Spleen (tissue), 11 donors: ENCODE data around the gene MIR17HG. TPM values are rescaled to one million over a fixed set of nuclear protein-coding genes. Genes with fewer than 3 reads are reported as not detected.

Experiments used
- DNase-seq: peaks from one replicate; pipeline ENCODE4 v3.0.0-alpha.2; 2020
- H3K27ac ChIP-seq, 8 donors: fragments of 200-600 bp; sonication (generic) in 7 of 8; 1 replicate in 4 of 8; 2 replicates in 4 of 8; pipeline versions ENCODE4 v1.5.0 to v1.8.0; 2016 to 2021; ENCODE audit warnings: inconsistent platforms in 4 of 8, mild to moderate bottlenecking in 4 of 8, moderate library complexity in 1 of 8
- H3K27me3 ChIP-seq, 7 donors: fragments of 200-600 bp; sonication (generic) in 6 of 7; replicated peaks in 1 of 7; 1 replicate in 4 of 7; 2 replicates in 3 of 7; pipeline versions ENCODE4 v1.5.0 to v1.8.0; 2016 to 2021; ENCODE audit warnings: inconsistent platforms in 3 of 7, mild to moderate bottlenecking in 1 of 7
- H3K36me3 ChIP-seq, 6 donors: fragments of 200-600 bp; sonication (generic) in 5 of 6; 1 replicate in 4 of 6; 2 replicates in 2 of 6; pipeline versions ENCODE4 v1.5.0 to v1.8.0; 2016 to 2021; ENCODE audit warnings: inconsistent platforms in 2 of 6
- H3K4me1 ChIP-seq, 6 donors: fragments of 200-600 bp; sonication (generic) in 5 of 6; 1 replicate in 3 of 6; 2 replicates in 3 of 6; pipeline versions ENCODE4 v1.5.0 to v1.8.0; 2016 to 2021; ENCODE audit warnings: inconsistent platforms in 3 of 6
- H3K4me3 ChIP-seq, 8 donors: fragments of 200-600 bp; sonication (generic) in 7 of 8; 1 replicate in 4 of 8; 2 replicates in 4 of 8; pipeline versions ENCODE4 v1.5.0 to v1.8.0; 2016 to 2021; ENCODE audit warnings: inconsistent platforms in 4 of 8, mild to moderate bottlenecking in 4 of 8, moderate library complexity in 2 of 8
- H3K9me3 ChIP-seq, 8 donors: fragments of 200-600 bp; sonication (generic) in 7 of 8; 1 replicate in 4 of 8; 2 replicates in 4 of 8; pipeline versions ENCODE4 v1.5.0 to v1.8.0; 2016 to 2021; ENCODE audit warnings: inconsistent platforms in 4 of 8
- POLR2A ChIP-seq, 3 donors: fragments of 450-650 bp; IDR thresholded peaks; one replicate each; pipeline ENCODE4 v1.5.1; 2017; ENCODE audit warnings: antibody characterized with exemption in 3 of 3, mild to moderate bottlenecking in 1 of 3
- POLR2AphosphoS5 ChIP-seq, 3 donors: sonication (generic); formaldehyde crosslinking; IDR thresholded peaks; one replicate each; pipeline ENCODE4 v1.5.1; 2017; ENCODE audit warnings: antibody characterized with exemption in 3 of 3
- WGBS, 5 donors: extraction: QIAGEN DNeasy Blood & Tissue Kit in 3 of 5; methylation state at CpG; one replicate each; pipeline versions ENCODE4 v1.1.5 to v1.1.7; 2013 to 2018; 5-methylcytosine and 5-hydroxymethylcytosine counted together
- intact Hi-C: fragments of 100-400 bp; cut with DNase I; formaldehyde crosslinking; loops from one replicate; pipeline ENCODE4 v1.15.0; 2023; ENCODE audit warnings: low total_unique reads
- polyA plus RNA-seq, 3 donors: library from polyadenylated mRNA; stranded (reverse); fragments of 200-250 nt; gene quantifications; one replicate each; pipeline ENCODE4 v1.2.1, GENCODE V29; 2013
- total RNA-seq, 7 donors: library from RNA; depleted of rRNA in 3 of 7; stranded (reverse); fragments of >200 nt in 3 of 7; fragmentation: NEBNext Ultra II Directional in 4 of 7; extraction: Animal tissue kit (Norgen Biotek cat#: 25700) in 4 of 7; gene quantifications; one replicate each; pipeline versions ENCODE4 v1.1.0 to v1.2.1, GENCODE V29; 2016 to 2021
- TF ChIP-seq, protein P1 (sequence below), 11 experiments: fragments of 200-600 bp in 7 of 11; fragments of 450-650 bp in 4 of 11; sonication (generic) in 4 of 11; IDR thresholded peaks in 8 of 11; conservative IDR thresholded peaks in 3 of 11; 1 replicate in 7 of 11; 2 replicates in 4 of 11; pipeline versions ENCODE4 v1.4.0 to v1.8.0; 2016 to 2021; ENCODE audit warnings: antibody characterized with exemption in 11 of 11, inconsistent platforms in 4 of 11, mild to moderate bottlenecking in 1 of 11
- donor health status: healthy with polysubstance abuse.
- donor health status: DM: no; HTN: no; CAD: no; lungs with moderate emphysema.
- donor health status: DM: no; HTN: no; CAD: no.
- donor health status: Bipolar disorder and iron deficiency.
- donor health status: healthy.
- donor health status: DM: no; HTN: no; CAD: no.
- donor health status: DM: yes; HTN: yes; CAD: no.

Gene MIR17HG
- total and polyA plus RNA-seq, 10 donors = 3.7 to 15.0 (median 6.6) TPM

DNA sequence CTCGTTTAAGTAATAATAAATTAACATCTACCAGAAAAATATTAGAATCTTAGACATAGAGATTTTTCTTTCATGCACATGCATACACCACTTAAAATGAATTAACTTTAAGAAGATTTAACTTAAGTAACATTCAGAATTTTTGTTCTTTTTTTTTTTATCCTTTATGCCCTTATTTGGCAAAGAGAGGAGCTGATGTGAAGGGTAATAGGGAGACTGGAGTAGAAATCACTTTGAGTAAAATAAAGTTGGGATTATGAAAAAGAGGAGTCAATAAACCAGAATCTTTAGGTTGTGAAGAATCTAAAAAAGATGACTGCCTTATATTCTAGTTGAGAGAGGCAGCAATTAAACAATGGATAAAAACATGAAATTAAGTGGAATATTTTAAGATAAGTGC is 18.8 kb upstream of the MIR17HG start:
- DNase-seq = no peak
- intact Hi-C loops = no loop called here
- no peaks in the 10 kb centered on the region for H3K9me3 ChIP-seq
- H3K4me1 ChIP-seq = no peaks in the 10 kb centered on the region
- H3K4me3 ChIP-seq = no peak overlapping the region
- H3K27me3 ChIP-seq = no peaks in the 10 kb centered on the region
- WGBS, 5 donors = 89 to 96% (median 93%) methylated on average over 1 of the region's 1 CpG
- TF ChIP-seq POLR2AphosphoS5 (IDR thresholded peaks at IDR 0.05) = no peak
- TF ChIP-seq, protein P1, sequence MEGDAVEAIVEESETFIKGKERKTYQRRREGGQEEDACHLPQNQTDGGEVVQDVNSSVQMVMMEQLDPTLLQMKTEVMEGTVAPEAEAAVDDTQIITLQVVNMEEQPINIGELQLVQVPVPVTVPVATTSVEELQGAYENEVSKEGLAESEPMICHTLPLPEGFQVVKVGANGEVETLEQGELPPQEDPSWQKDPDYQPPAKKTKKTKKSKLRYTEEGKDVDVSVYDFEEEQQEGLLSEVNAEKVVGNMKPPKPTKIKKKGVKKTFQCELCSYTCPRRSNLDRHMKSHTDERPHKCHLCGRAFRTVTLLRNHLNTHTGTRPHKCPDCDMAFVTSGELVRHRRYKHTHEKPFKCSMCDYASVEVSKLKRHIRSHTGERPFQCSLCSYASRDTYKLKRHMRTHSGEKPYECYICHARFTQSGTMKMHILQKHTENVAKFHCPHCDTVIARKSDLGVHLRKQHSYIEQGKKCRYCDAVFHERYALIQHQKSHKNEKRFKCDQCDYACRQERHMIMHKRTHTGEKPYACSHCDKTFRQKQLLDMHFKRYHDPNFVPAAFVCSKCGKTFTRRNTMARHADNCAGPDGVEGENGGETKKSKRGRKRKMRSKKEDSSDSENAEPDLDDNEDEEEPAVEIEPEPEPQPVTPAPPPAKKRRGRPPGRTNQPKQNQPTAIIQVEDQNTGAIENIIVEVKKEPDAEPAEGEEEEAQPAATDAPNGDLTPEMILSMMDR (IDR thresholded peaks at IDR 0.05 in 8 of 11, conservative IDR thresholded peaks at IDR 0.05 in 3 of 11) = no peak
- H3K36me3 ChIP-seq = no peaks in the 10 kb centered on the region
- H3K27ac ChIP-seq = no peak overlapping the region

DNA sequence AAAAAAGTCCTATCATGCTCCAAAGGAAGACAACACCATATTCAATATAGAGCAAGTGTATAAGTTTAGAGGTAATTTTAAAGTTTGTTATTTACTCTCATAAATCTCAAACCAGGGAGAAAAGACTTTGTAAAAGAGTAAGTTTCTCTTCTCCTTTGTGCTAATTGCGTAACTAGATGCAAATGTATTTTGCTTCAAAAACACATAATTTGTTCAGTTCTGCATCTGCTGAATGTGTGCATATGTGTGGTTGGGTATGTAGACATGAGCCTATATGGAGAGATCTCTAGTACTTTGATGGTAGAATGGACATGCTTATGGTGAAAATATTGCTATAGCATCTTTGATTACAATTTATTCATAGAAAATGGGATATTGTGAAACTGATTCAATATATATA is 17.8 kb upstream of the MIR17HG start:
- TF ChIP-seq, protein P1 (IDR thresholded peaks at IDR 0.05 in 8 of 11, conservative IDR thresholded peaks at IDR 0.05 in 3 of 11) = no peak
- TF ChIP-seq POLR2A (IDR thresholded peaks at IDR 0.05) (no peak), POLR2AphosphoS5 (IDR thresholded peaks at IDR 0.05) (no peak)
- Histone ChIP-seq H3K9me3 (no peaks in the 10 kb centered on the region), H3K4me3 (no peak overlapping the region), H3K4me1 (no peaks in the 10 kb centered on the region), H3K27ac (no peak overlapping the region), H3K36me3 (no peaks in the 10 kb centered on the region), H3K27me3 (no peaks in the 10 kb centered on the region)
- WGBS, 5 donors = 76 to 86% (median 78%) methylated on average over 1 of the region's 1 CpG
- no peak for DNase-seq
- intact Hi-C loops = no loop called here

DNA sequence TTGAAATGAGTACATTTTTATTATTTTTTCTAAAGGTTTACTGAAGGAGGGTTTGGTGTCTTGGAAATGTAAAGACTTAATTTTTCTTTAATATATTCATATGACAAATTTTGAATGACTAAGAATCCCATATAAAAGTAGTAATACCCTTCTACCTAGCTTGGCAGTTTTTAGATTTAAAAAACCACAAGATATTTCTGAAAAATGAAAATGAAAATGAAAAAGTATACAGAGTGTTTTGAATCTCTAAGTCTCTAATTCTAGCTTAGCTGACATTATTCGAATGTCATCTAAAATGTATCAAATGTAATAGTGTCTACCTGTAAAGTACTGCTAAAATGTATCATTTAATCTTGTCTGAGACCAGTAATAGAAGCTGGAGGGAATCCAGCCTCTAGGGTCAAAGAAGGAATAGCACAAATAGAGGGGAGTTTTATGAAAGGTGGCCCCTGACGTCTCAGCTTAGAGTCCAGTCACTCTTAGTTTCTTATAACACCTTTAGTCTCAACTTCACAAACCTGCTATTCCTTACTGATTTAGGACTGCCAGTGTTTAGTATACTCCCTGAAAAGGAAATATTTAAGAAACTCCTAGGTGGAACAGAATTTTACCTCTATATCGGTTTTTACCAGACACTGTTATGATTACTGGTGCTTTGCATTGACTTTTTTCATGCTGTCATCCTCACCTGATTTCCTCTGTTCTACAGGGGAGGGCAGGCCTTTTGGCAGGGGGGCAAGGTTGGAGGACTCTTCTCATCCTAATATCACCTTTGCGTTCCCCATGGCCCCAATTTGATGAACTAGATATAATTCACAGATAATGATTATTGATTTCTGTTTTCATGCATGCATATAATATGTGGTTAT is 16.2 kb upstream of the MIR17HG start:
- H3K27me3 ChIP-seq = no peaks in the 10 kb centered on the region
- H3K36me3 ChIP-seq = no peaks in the 10 kb centered on the region
- H3K4me3 ChIP-seq = no peak overlapping the region
- intact Hi-C loops = no loop called here
- no peaks in the 10 kb centered on the region for H3K9me3 ChIP-seq
- TF ChIP-seq POLR2A (IDR thresholded peaks at IDR 0.05) (no peak), POLR2AphosphoS5 (IDR thresholded peaks at IDR 0.05) (no peak)
- TF ChIP-seq, protein P1 (IDR thresholded peaks at IDR 0.05 in 8 of 11, conservative IDR thresholded peaks at IDR 0.05 in 3 of 11) = no peak
- 72 to 78% (median 74%) methylated on average over 4 of the region's 4 CpGs for WGBS, 5 donors
- H3K27ac ChIP-seq = no peak overlapping the region
- no peaks in the 10 kb centered on the region for H3K4me1 ChIP-seq
- DNase-seq = no peak

DNA sequence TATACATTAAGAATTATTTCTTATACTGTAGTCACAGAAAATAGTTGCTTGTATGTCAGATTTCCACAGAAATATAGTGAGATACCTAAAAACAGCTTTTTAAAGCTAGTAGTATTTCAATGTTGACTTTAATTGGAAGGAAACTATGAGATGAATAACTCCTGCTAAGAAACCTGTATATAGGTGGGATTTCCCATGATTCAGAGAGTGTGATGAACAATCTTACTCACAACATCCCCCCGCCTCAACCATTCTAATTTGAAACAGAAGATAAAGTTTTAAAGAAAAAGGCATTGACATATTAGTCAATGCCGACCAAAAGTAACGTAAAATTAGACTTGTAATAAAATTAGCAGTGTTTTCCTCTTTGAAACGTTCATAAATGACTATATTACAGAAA is 1.4 kb upstream of the MIR17HG start:
- no peaks in the 10 kb centered on the region for H3K27me3 ChIP-seq
- H3K36me3 ChIP-seq = peaks cover 0 to 11% (median 8%) of the 10 kb centered on the region in 6 donors
- TF ChIP-seq POLR2A (IDR thresholded peaks at IDR 0.05) = no peak
- TF ChIP-seq POLR2AphosphoS5 (IDR thresholded peaks at IDR 0.05) = no peak
- TF ChIP-seq, protein P1 (IDR thresholded peaks at IDR 0.05 in 8 of 11, conservative IDR thresholded peaks at IDR 0.05 in 3 of 11) = no peak
- H3K4me1 ChIP-seq = peaks cover 17 to 32% (median 28%) of the 10 kb centered on the region in 6 donors
- H3K9me3 ChIP-seq = no peaks in the 10 kb centered on the region
- WGBS, 5 donors = 57 to 66% (median 63%) methylated on average over 4 of the region's 4 CpGs
- intact Hi-C loops = no loop called here
- H3K4me3 ChIP-seq = no peak overlapping the region
- H3K27ac ChIP-seq = no peak overlapping the region
- DNase-seq = no peak
